GM18498 (cell line): ENCODE results near the gene UBC.

Source experiments
- ATAC-seq: cut with Tn5 transposase; IDR thresholded peaks from one replicate; pipeline ENCODE4 v1.9.1; 2021; ENCODE audit warnings: mild to moderate bottlenecking, moderate library complexity; ENCODE audit not compliant: unreplicated experiment

UBC gene

GRCh38 chr12:124914392-124915238 is at the start of gene UBC:
Gene UBC (minus strand): TSS chr12:124914650. CDS start chr12:124913771, 879 bp downstream.
- peak; percentile 41 for ATAC-seq

GRCh38 chr12:124963211-124963610 is 48.8 kb upstream of the UBC start:
- no peak for ATAC-seq

- no peak for ATAC-seq
Observed at GRCh38 chr12:124961055-124961454, 46.6 kb upstream of the UBC start.

- ATAC-seq = no peak
Observed at GRCh38 chr12:124956571-124956970, 42.1 kb upstream of the UBC start.

GRCh38 chr12:124954771-124955170 is 40.3 kb upstream of the UBC start:
- no peak for ATAC-seq

- no peak for ATAC-seq
Observed at GRCh38 chr12:124953689-124954405, 39.4 kb upstream of the UBC start.

GRCh38 chr12:124952801-124953200 is 38.4 kb upstream of the UBC start:
- no peak for ATAC-seq

- ATAC-seq = no peak
Observed at GRCh38 chr12:124952295-124952694, 37.8 kb upstream of the UBC start.

- no peak for ATAC-seq
Observed at GRCh38 chr12:124949779-124950728, 35.6 kb upstream of the UBC start.

- no peak for ATAC-seq
Observed at GRCh38 chr12:124949066-124949465, 34.6 kb upstream of the UBC start.

GRCh38 chr12:124947561-124948398 is 33.3 kb upstream of the UBC start:
- ATAC-seq = no peak

- no peak for ATAC-seq
Observed at GRCh38 chr12:124947013-124947412, 32.6 kb upstream of the UBC start.

GRCh38 chr12:124946447-124946793 is 32.0 kb upstream of the UBC start:
- ATAC-seq = no peak

- ATAC-seq = no peak
Observed at GRCh38 chr12:124941170-124941527, 26.7 kb upstream of the UBC start.

GRCh38 chr12:124940393-124941169 is 26.1 kb upstream of the UBC start:
- ATAC-seq = peak; percentile 42

- peak; percentile 5 for ATAC-seq
Observed at GRCh38 chr12:124940143-124940392, 25.6 kb upstream of the UBC start.

- ATAC-seq = peak; percentile 62
Observed at GRCh38 chr12:124939421-124940142, 25.1 kb upstream of the UBC start.

GRCh38 chr12:124939079-124939420 is 24.6 kb upstream of the UBC start:
- peak; percentile 36 for ATAC-seq

- no peak for ATAC-seq
Observed at GRCh38 chr12:124938587-124938986, 24.1 kb upstream of the UBC start.
